DOHH2 (cell line): ENCODE results near the gene LENG1.

ENCODE experiments used
- CTCF ChIP-seq: fragments of 200-600 bp; sonication (generic); IDR thresholded peaks from one replicate; pipeline ENCODE4 v1.5.1; 2014; ENCODE audit warnings: antibody characterized with exemption, mild to moderate bottlenecking, low read depth, low read length; ENCODE audit not compliant: poor library complexity, severe bottlenecking
- EZH2phosphoT487 ChIP-seq: fragments of 200-600 bp; sonication (generic); IDR thresholded peaks from 2 replicates; pipeline ENCODE4 v1.6.1; 2017; ENCODE audit warnings: borderline replicate concordance, mild to moderate bottlenecking, antibody characterized with exemption, low read length, moderate library complexity, mixed read lengths

DNA sequence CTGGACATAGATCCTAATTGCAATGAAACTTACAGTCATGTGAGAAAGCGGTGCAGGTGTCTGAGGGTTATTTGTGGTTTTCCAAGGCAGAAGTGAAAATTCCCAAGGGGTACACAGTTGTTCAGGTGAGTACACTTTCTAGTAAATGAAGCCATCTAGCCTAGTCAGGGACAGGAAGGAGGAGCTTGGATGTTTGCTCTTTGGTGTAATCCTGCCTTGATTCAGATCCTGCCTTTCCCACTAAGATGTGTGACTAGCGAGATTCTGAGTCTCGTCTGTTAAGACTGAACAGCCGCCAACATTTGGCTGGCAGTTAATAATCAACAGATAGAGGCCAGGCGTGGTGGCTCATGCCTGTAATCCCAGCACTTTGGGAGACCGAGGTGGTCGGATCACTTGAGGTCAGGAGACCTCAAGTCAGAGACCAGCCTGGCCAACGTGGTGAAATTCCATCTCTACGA, 43.7 kb upstream of the LENG1 start:
- TF ChIP-seq CTCF (no peak), EZH2phosphoT487 (no peak)
